ENCODE measurements around the gene ABCC8.

Gene ABCC8

DNA sequence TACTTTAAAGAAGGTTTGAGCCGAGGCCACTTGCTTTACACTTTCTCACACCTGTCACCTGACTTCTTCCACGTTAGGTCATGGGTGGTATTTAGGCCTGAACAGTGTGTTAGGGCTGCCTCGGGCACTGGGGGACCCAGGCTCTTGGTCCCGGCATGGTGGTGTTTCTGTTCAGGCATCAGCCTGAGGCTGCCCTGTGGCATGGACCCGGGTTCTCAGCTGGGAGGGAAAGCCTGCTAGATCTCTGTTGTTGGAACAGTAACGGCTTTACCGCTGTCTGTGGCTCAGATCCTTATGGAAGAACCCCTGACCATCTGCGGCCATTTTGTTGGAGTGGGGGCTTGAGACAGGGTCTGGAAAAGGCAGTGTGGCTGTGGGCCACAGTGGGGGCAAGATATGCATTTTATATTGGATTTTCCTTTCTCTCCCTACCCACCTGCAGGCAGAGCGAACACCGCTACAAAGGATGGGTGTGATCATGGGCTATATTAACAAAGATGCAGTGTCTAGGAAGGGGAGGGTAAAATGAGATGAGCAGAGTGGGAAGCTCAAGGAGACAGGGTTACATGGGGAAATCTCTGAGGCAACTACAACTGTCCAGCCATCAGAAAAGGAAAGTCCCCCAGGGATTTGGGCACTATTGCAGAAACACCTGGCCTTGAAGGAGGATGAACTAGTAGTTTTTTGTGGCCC, 86.5 kb downstream of the ABCC8 start:
- H3K27ac ChIP-seq, result no peak overlapping the region; the same call in 1 of the 2 replicates
- peak overlapping the region; percentile 69 for H3K4me2 ChIP-seq
- no peaks in the 10 kb centered on the region for H3K79me2 ChIP-seq (ENCODE audit: insufficient read depth, low read depth)
- H2AFZ ChIP-seq (ENCODE audit: low read depth), result peak overlapping the region; percentile 88
- no peaks in the 10 kb centered on the region for H3K36me3 ChIP-seq (ENCODE audit: insufficient read depth)
- H3K4me1 ChIP-seq (ENCODE audit: low read depth, poor library complexity, severe bottlenecking), result peaks cover 14% of the 10 kb centered on the region
- H4K20me1 ChIP-seq (ENCODE audit: insufficient read depth), result no peaks in the 10 kb centered on the region
- no peak overlapping the region for H3K4me3 ChIP-seq (IDR thresholded peaks at IDR 0.05; ENCODE audit: insufficient read depth, low read depth, low read length)
- H3K9ac ChIP-seq, result peak overlapping the region; percentile 58; the same call in 1 of the 2 replicates
- H3K27me3 ChIP-seq (ENCODE audit: insufficient read depth, low read depth), result no peaks in the 10 kb centered on the region
- TF ChIP-seq, protein P1, sequence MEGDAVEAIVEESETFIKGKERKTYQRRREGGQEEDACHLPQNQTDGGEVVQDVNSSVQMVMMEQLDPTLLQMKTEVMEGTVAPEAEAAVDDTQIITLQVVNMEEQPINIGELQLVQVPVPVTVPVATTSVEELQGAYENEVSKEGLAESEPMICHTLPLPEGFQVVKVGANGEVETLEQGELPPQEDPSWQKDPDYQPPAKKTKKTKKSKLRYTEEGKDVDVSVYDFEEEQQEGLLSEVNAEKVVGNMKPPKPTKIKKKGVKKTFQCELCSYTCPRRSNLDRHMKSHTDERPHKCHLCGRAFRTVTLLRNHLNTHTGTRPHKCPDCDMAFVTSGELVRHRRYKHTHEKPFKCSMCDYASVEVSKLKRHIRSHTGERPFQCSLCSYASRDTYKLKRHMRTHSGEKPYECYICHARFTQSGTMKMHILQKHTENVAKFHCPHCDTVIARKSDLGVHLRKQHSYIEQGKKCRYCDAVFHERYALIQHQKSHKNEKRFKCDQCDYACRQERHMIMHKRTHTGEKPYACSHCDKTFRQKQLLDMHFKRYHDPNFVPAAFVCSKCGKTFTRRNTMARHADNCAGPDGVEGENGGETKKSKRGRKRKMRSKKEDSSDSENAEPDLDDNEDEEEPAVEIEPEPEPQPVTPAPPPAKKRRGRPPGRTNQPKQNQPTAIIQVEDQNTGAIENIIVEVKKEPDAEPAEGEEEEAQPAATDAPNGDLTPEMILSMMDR (conservative IDR thresholded peaks at IDR 0.05; ENCODE audit: low read depth, low read length), result no peak

DNA sequence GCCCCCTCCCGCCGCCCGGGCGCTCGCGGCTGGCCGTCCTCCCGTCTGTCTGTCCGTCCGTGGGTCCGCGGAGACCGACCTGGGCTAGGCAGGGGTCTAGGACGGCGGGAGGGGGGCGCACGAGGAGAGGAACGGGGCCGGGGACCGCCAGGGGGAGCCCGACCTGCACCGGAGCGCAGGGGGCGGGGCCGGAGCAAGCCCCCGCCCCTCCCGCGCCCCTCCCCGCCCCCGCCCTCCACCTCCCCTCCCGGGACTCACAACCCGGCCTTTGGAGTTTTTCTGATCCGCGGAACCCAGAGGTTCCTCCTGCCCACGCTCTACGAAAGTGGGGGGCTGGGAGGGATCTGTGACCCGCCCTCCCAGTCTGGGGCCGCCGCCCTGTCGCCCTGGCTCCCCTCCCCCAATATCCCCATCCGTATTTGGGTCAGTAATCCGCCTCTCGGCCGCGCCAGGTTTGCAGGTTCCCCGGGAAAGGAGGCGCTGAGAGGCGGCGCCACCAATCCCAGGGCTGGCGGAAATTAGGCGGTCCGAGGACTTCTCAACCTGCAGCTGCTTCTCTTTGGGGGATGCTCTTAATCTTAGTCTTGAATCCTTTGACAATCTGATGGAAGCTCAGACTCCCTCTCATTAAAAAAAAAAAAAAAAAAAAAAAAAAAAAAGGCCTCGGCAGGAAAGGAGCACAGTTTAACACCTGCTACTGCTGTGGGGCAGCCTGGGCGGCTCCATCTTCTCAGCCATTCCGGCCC, 87.3 kb downstream of the ABCC8 start:
- Histone ChIP-seq H3K4me3 (IDR thresholded peaks at IDR 0.05; ENCODE audit: insufficient read depth, low read depth, low read length) (no peak overlapping the region), H4K20me1 (ENCODE audit: insufficient read depth) (no peaks in the 10 kb centered on the region), H3K9ac (peak overlapping the region; percentile 58; the same call in 1 of the 2 replicates), H3K27ac (no peak overlapping the region; the same call in 1 of the 2 replicates), H3K36me3 (ENCODE audit: insufficient read depth) (no peaks in the 10 kb centered on the region), H2AFZ (ENCODE audit: low read depth) (peak overlapping the region; percentile 88), H3K4me1 (ENCODE audit: low read depth, poor library complexity, severe bottlenecking) (peaks cover 14% of the 10 kb centered on the region), H3K4me2 (peak overlapping the region; percentile 69), H3K79me2 (ENCODE audit: insufficient read depth, low read depth) (no peaks in the 10 kb centered on the region), H3K27me3 (ENCODE audit: insufficient read depth, low read depth) (no peaks in the 10 kb centered on the region)
- TF ChIP-seq, protein P1 (conservative IDR thresholded peaks at IDR 0.05; ENCODE audit: low read depth, low read length), result peak; percentile 11; the same call in 1 of the 2 replicates

DNA sequence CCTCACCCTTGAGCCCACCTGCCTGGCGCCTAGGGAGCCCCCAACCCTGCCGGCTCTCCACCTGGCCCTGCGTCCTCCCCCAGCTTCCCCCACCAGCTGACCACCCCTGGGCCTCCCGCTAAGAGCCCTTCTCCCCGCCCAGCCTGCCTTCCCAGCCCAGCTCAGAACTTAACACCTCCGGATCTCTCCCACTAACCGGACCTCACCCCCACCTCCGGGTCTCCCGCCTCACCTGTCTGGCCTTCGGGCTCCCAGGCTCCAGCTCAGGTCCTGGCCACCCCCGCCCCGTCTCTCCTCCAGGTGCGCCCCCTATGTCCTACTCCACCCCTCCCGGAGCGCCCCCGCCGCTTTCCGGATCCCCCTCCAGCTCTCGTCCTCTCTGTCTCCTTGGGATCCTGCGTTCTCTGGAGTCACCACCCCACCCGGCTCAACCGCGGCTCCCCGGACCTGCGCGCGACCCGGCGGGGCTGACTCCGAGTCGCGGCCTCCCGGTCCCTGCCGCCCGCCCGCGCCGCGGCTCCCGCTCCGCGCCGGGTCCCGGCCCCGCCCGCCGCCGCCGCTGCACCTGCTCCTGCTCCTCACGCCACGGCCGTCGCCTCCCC, 87.9 kb downstream of the ABCC8 start, which contains the start of gene KCNJ11:
Gene KCNJ11 (minus strand): TSS at position 51 of the 602 bp plus-strand sequence. CDS start 568 bp downstream, outside the sequence.
- no peaks in the 10 kb centered on the region for H3K27me3 ChIP-seq (ENCODE audit: insufficient read depth, low read depth)
- peak within 1 kb of the TSS; percentile 58; the same call in 1 of the 2 replicates for H3K9ac ChIP-seq
- H3K36me3 ChIP-seq (ENCODE audit: insufficient read depth), result no peaks in the 10 kb centered on the region
- TF ChIP-seq, protein P1 (conservative IDR thresholded peaks at IDR 0.05; ENCODE audit: low read depth, low read length), result no peak
- H3K4me1 ChIP-seq (ENCODE audit: low read depth, poor library complexity, severe bottlenecking), result peaks cover 14% of the 10 kb centered on the region
- H4K20me1 ChIP-seq (ENCODE audit: insufficient read depth), result no peaks in the 10 kb centered on the region
- no peak within 1 kb of the TSS; the same call in 1 of the 2 replicates for H3K27ac ChIP-seq
- peak within 1 kb of the TSS; percentile 69 for H3K4me2 ChIP-seq
- H3K4me3 ChIP-seq (IDR thresholded peaks at IDR 0.05; ENCODE audit: insufficient read depth, low read depth, low read length), result no peak within 1 kb of the TSS
- H3K79me2 ChIP-seq (ENCODE audit: insufficient read depth, low read depth), result no peaks in the 10 kb centered on the region
- H2AFZ ChIP-seq (ENCODE audit: low read depth), result peak within 1 kb of the TSS; percentile 88

DNA sequence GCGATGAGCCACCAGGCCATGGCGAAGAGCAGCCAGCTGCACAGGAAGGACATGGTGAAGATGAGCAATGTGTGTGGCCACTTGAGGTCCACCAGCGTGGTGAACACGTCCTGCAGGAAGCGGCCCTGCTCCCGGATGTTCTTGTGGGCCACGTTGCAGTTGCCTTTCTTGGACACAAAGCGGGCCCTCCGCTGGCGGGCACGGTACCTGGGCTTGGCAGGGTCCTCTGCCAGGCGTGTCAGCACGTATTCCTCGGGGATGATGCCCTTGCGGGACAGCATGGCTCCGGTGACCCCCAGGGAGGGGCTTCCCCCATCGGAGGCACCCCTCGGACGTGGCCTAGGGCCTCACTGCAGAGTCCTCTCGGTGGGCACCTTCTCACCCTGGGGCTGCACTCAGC, 88.8 kb downstream of the ABCC8 start:
- H3K4me2 ChIP-seq, result no peak overlapping the region
- H3K4me1 ChIP-seq (ENCODE audit: low read depth, poor library complexity, severe bottlenecking), result peaks cover 14% of the 10 kb centered on the region
- H3K9ac ChIP-seq, result no peak overlapping the region
- no peaks in the 10 kb centered on the region for H3K36me3 ChIP-seq (ENCODE audit: insufficient read depth)
- no peak overlapping the region for H3K4me3 ChIP-seq (IDR thresholded peaks at IDR 0.05; ENCODE audit: insufficient read depth, low read depth, low read length)
- H4K20me1 ChIP-seq (ENCODE audit: insufficient read depth), result no peaks in the 10 kb centered on the region
- TF ChIP-seq, protein P1 (conservative IDR thresholded peaks at IDR 0.05; ENCODE audit: low read depth, low read length), result no peak
- no peak overlapping the region for H2AFZ ChIP-seq (ENCODE audit: low read depth)
- H3K79me2 ChIP-seq (ENCODE audit: insufficient read depth, low read depth), result no peaks in the 10 kb centered on the region
- no peak overlapping the region for H3K27ac ChIP-seq
- H3K27me3 ChIP-seq (ENCODE audit: insufficient read depth, low read depth), result no peaks in the 10 kb centered on the region

All from KMS-11 (cell line).